Putamen (tissue), 1 donor: ENCODE measurements around the gene SOCS6.
"Not testable (repeated sequence)": the region's sequence is repeated elsewhere in the genome, so short reads cannot be mapped to it uniquely, and the experiment has no call there.

ENCODE experiments used
- DNase-seq: peaks from one replicate; pipeline ENCODE4 v3.0.0-alpha.2; 2016; ENCODE audit warnings: low spot score

SOCS6 gene

DNA sequence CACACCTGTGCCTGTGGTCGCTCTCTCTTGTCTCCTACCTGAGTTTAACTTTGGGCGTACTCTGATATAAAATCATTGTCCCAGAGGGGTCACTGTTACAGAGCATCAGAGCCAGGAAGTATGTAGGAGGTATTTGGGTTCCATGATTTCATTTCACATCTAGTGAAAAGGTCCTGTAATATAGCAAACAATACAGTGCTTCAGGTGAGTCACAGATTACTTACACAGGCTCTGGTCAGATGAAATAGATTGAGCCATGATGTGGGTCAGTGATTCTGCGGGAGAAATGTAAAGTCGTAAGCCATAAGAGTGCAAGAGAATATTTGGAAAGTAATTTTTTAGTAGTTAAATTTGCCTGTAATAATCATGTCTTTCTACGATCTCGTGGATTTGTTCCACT, 70.2 kb downstream of the SOCS6 start:
- DNase-seq = no peak

DNA sequence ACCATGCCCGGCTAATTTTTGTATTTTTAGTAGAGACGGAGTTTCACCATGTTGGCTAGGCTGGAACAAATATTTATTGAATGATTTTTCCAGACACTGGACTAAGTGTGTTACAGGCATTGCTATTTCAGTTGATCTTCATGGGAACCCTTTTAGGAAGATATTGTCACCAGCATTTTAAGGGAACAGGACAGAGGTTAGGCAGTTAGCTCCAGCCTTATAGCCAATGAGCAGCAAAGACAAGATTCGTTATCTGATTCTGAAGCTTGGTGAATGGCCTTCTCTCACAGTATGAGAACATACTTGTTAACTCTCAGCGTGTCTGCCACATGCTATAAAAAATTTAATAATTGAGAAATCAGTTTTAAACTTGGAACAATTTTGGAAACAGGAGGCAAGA, 73.4 kb downstream of the SOCS6 start:
- DNase-seq = no peak

DNA sequence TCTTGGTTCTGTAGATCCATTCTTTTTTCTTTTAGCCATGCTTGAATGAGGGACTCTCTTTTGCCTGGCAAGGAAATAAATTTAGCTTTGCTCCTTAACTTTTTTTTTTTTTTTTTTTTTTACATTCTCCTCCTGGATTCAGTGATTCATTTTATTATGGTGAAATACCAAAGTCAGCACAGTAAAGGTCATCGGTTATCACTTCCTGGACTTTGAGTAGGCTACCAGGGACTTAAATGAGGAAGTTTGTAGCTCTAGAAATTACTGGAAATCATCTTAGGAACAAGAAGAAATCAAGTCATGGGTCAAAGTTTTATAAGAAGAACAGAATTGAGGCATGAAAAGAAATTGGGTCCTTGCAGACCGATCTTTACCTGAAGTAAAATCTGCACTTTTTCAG, 75.0 kb downstream of the SOCS6 start:
- DNase-seq = no peak

DNA sequence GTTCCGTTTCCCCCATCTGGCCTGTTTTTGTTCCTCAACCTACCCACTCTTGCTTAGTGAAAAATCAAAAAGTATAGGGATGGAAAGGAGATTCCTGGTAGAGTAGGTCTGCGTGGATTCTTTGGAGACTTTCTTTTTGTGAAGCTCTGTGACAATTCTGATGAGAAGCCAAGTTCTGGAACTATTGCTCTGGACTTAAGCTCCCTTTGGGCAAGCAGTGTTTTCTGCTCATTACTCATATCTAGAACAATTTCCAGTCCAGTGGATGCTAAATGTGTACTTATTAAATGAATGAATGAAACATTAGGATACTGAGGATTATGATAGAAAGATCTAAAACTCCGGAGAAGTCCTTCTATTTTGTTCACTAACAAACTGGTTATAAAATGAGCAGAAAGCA, 76.5 kb downstream of the SOCS6 start:
- no peak for DNase-seq

DNA sequence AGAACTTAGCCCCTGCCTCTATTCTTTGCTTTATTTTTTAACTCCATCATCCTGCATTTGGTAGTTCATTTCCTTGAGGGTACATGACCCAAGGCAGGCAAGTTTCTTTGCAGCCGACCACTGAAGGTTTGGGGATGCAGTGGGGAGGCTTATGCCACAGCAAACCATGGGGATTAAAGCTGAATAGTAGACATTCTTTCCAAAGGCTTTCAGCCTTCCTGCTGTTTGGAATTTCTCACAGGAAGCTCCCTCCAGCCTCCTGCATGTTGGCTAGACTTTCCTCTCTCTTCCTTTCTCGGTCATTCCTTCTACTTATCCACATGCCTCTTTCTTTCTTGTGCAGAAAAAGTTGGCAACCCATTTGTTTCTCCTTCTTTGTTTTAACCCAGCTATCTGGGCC, 77.3 kb downstream of the SOCS6 start:
- DNase-seq = no peak

DNA sequence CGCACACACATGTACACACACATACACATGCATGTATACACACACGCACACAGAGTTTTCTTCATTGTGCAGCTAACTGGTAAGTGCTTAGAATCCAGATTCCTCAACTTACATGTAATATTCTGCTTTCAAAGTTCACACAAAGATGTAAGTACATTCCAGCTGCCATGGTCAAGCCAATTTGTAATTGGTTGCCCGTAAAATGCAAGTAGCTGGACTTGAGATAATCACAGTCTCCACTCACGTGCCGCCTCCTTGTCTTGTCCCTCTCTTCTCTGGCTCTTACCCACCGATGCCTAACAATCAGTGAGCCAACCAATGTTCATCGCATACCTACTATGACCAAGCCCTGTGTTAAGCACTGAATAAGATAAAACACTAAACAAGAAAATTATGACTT, 77.8 kb downstream of the SOCS6 start:
- no peak for DNase-seq

DNA sequence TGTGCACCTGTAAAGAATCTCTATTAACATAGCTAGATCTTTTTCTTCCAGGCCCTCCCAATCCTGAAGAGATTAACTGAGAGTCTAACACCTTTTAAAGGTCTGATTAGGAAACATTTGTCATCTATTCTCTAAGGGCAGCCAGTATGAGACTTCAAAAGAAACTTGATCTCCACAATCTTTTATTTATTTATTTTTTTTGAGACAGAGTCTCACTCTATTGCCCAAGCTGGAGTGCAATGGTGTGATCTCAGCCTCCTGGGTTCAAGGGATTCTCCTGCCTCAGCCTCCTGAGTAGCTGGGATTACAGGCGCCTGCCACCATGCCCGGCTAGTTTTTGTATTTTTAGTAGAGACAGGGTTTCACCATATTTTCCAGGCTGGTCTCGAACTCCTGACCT, 78.5 kb downstream of the SOCS6 start:
- not testable (repeated sequence) for DNase-seq

DNA sequence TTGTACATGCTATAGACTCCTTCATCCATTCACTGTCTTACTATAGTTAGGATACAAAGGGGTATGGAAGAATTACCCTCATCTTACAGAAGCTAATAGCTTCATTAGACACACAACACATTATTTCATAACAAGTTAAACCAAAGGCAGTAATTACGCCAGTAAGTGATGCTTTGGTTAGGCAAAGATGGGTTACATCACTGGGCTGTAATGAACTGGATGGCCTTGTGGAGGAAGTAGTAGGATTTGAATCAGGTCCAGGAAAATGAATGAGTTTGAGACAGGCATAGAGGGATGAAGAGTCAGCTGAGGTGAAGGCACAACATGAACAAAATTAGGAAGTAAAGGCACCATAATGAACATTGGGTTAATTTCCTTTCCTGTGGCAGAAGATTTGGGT, 80.1 kb downstream of the SOCS6 start:
- DNase-seq = no peak

DNA sequence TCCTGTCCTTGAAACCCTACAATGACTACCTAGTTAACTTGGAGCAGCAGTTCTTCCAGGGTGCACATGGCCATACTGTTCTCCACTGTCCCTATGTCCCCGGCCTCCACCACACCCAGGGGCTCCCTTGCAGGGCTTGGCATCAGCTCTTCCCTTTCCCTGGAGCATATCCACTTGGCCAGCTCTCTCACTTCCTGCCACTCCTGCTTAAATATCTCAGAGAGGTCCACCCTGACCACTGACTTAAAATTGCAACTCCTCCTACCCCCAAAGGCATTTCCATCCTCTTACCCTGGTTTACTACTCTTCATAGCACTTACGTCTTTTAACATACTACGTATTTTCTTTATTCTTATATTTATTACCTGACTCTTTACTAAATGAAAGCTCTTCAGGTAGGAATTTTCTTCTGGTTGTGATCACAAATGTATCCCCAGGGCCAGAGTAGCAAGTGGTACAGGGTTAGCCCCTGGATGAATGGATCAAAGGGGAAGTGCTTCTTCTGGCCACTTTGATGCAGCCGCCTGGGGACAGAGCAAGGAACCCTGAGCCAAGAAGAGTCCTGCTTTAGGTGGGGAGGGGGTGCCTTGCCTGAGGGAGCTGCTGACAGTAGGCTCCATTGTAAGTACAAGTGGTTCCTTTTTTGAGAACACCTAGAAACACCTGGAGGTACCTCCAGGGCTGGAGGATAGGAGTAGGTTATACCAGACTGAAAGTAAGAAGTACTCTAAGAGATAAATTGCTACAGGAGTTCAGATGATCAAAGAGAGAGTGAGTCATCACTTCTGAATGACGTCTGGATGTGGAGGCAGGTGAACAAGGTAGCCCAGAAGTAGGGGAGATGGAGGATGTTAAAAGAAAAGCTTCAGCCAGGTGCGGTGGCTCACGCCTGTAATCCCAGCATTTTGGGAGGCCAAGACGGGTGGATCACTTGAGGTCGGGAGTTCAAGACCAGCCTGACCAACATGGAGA, 82.2 kb downstream of the SOCS6 start:
- DNase-seq = peak; percentile 51

DNA sequence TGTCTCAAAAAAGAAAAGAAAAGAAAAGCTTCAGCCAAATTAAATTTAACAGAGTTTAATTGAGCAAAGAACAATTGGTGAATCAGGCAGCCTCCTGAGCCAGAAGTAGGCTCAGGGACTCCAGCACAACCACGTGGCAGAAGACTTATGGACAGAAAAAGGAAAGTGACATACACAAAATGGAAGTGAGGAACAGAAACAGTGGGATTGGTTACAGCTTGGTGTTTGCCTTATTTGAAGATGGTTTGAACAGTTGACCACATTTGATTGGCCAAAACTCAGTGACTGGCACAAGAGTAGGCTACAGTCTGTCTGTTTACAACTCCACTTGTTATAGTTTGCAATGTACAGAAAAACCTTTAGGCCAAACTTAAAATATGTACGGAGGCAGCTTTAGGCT, 83.1 kb downstream of the SOCS6 start:
- no peak for DNase-seq

DNA sequence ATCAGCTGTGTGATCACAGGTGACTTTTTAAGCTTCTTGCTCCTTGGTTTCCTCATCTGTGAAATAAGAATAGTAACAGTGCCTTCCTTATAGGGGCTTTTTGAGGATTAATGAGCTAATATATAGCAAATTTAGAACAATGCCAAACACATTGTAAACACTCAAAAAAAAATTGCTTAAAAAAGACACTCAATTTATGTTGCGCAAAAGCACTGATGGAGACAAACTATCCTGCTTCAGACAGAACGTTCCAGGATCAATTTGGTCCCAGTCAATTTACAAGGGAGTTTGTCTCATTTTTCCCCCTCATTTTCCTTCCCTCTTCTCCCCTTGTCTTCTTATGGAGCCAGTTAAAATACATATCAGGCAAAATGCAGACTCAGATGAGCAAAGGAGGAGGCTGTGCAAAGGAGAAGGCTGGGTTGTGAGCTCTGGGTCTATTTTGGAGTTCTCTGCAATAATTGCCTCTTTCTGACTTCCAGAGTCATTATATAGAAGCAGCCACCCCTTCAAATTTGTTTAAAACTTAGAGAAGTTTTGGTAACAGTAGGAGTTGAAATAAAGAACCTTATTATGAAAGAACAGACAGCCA, 83.7 kb downstream of the SOCS6 start:
- peak; percentile 72 for DNase-seq

DNA sequence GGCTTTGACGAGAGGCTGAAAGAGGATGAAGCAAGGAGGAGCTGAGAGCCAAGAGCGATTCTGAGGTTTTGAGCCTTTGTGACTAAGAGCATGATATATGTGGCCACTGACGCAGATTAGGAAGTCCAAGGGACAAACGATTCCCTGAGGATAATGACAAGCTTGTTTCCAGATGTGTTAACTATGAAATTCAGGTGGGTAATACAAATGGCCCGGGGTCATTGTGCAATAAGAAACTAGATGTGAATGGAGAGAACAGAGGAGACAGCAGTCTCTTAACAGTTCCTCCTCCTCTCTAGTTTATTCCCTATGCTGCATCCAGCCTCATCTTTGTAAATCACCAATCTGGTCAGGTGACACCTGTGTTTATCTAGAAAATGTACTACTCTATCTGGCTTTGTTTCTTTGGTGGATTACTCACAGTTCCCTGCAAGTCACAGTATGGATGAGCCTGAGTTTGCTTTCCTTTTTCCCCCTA, 84.2 kb downstream of the SOCS6 start:
- no peak for DNase-seq

DNA sequence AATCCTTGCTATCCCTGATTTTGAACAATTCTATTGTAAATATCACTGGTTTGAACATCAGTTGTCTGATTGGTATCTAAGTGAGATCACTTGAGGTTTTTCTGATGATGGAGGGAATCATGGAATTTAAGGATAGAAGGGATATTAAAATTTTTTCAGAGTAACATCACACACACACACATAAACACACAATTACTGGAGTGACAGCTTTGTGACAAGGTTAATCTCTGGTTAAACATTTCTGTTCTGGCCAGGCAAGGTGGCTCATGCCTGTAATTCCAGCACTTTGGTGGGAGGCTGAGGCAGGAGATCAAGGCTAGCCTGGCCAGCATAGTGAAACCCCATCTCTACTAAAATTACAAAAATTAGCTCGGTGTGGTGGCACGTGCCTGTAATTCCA, 85.3 kb downstream of the SOCS6 start:
- DNase-seq = no peak

DNA sequence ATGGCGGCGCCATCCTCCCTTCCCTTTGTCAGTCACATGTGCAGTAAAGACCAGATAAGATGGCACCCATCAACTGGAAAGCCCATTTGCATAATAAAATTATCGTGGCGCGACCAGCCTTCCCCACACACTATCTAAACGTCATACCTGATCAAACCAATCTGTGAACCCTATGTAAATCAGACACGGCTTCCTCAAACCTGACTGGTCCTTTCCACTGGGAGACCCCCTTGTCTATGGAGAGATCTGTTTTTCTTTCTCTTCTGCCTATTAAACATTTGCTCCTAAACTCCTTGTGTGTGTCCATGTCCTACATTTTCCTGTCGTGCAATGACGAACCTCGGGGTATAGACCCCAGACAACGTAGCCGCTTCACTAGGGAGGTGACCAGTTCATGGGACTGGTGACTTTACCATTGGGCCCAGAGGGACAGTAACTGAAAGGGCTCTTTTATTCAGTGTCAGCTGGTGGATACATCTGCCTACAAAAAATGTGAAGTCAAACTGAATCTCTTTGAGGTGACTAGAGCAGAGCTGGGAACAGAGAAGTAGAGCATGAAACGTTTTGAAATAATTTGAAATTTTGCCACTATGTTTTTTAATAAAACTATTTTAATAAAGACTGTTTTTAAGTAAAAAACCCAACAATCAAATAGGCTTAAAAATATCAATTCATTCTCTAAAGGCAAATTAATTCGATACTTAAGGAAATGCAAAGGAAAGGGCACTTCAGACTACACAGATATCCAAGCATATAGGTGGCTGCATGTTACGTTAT, 87.5 kb downstream of the SOCS6 start:
- DNase-seq = no peak

DNA sequence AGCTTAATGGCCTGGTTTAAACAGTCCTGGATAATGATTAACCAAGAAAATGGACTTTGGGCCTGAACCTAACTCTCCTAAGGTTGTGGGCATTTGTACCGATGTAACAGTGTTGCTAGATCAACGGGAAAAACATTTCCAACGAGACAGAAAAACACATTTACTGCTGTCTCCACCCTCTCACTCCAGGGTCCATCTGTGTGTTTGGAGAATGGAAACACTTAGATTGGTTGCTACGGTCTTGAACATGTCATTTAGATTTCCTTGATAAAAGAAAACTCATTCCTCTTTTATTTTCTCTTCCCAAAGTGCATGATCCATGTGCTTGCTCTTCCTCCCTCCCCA, 88.0 kb downstream of the SOCS6 start:
- DNase-seq = no peak

DNA sequence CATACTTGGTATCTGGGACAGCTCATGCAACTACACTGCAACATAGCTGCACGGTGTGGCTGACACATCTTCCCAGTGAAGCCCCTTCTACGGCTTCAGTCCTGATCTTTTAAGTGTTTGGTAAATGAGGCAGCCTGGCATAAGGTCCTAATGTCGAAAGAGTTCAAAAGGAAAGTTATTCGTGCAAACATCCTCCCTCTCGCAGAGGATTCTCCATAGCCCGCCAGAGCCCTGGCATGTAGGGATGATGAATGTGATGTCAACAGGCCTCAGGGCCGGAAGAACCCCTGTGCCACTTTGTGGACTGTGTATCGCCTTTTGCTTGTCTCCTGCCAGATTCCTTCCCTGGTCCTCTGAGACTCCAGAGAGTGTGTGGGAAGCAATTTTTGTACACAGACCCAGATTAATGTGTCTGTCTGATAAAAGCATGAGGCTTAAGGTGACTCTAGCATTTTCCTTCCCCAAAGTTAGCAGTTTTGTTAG, 88.5 kb downstream of the SOCS6 start:
- DNase-seq = no peak

DNA sequence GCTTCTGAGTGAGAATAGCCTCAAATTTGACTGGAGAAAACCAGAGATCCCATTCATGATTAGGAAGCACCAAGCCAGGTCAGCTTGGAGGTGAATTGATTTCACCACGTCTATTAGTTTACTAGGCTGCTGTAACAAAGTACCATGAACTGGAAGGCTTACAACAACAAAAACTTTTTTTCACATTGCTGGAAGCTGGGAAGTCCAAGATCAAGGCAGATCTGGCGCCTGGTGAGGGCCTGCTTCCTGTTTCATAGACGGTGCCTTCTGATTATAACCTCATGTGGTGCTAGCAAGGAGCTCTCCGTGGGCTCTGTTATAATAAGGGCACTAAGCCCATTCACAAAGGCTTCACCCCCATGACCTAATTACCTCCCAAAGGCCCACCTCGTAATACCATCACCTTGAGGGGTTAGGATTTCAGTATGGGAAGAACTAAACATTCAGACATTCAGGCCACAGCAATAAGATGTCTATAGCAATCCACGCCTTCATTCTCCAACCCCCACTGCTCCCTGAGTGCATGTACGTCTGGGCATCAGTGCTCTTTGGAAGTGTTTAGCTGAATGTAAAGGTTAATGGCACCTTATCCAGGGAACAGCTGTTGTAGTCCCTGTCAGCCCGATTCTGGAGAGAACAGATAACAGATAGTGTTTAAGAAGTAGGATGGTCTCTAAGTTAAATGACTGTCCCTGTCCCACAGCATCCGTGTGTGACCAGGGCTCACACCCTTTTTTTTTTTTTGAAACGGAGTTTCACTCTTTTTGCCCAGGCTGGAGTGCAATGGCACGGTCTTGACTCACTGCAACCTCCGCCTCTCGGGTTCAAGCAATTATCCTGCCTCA, 89.2 kb downstream of the SOCS6 start:
- DNase-seq = no peak
